Nephron (organoid): ENCODE results near the gene WSB2.

Experiments
- H3K27ac Mint-ChIP-seq, 3 experiments: 2 replicates each; pipeline ENCODE4 v1.8.0; 2020; ENCODE audit warnings: mixed read lengths in 3 of 3, mild to moderate bottlenecking in 2 of 3, moderate library complexity in 1 of 3
- H3K27me3 Mint-ChIP-seq: 2 replicates; pipeline ENCODE4 v1.8.0; 2021; ENCODE audit warnings: low read depth, mild to moderate bottlenecking, moderate library complexity, mixed read lengths
- H3K36me3 Mint-ChIP-seq: 2 replicates; pipeline ENCODE4 v1.8.0; 2020; ENCODE audit warnings: low read depth, mixed read lengths
- H3K4me1 Mint-ChIP-seq: 2 replicates; pipeline ENCODE4 v1.8.0; 2020; ENCODE audit warnings: mixed read lengths
- H3K4me3 Mint-ChIP-seq, 3 experiments: 2 replicates each; pipeline ENCODE4 v1.8.0; 2020; ENCODE audit warnings: mild to moderate bottlenecking in 3 of 3, mixed read lengths in 3 of 3, moderate library complexity in 2 of 3
- H3K9me3 Mint-ChIP-seq: 2 replicates; pipeline ENCODE4 v1.8.0; 2020; ENCODE audit warnings: mixed read lengths
- CTCF ChIP-seq, 3 experiments: fragments of 200-600 bp; sonication (generic); IDR thresholded peaks; one replicate each; pipeline ENCODE4 v1.5.0; 2021; ENCODE audit warnings: antibody characterized with exemption in 3 of 3; ENCODE audit not compliant: unreplicated experiment in 3 of 3

The WSB2 gene

DNA sequence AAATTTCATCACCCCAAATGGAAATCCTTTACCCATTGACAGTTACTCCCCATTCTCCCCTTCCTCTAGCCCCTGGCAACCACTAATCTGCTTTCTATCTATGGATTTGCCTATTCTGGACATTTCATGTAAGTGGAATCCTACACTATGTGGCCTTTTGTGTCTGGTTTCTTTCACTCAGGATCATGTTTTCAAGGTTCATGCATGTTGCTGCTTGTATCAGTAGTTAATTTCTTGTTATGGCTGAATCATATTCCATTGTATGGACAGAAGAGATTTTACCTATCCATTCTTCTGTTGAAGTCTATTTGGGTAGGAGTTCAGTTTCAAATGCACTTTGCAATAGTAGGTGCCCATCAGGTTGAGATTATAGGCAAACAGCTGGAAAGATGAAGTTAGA lies 43.1 kb downstream of the WSB2 start:
- H3K27me3 Mint-ChIP-seq, result no peaks in the 10 kb centered on the region
- no peak overlapping the region for H3K27ac Mint-ChIP-seq
- no peaks in the 10 kb centered on the region for H3K9me3 Mint-ChIP-seq
- H3K4me1 Mint-ChIP-seq, result peaks cover 12% of the 10 kb centered on the region
- peak overlapping the region; percentile 92 to 94 (median 93) for H3K4me3 Mint-ChIP-seq
- H3K36me3 Mint-ChIP-seq, result peaks cover 35% of the 10 kb centered on the region
- no peak for TF ChIP-seq CTCF (IDR thresholded peaks at IDR 0.05; ENCODE audit: unreplicated experiment in 3 of 3)

DNA sequence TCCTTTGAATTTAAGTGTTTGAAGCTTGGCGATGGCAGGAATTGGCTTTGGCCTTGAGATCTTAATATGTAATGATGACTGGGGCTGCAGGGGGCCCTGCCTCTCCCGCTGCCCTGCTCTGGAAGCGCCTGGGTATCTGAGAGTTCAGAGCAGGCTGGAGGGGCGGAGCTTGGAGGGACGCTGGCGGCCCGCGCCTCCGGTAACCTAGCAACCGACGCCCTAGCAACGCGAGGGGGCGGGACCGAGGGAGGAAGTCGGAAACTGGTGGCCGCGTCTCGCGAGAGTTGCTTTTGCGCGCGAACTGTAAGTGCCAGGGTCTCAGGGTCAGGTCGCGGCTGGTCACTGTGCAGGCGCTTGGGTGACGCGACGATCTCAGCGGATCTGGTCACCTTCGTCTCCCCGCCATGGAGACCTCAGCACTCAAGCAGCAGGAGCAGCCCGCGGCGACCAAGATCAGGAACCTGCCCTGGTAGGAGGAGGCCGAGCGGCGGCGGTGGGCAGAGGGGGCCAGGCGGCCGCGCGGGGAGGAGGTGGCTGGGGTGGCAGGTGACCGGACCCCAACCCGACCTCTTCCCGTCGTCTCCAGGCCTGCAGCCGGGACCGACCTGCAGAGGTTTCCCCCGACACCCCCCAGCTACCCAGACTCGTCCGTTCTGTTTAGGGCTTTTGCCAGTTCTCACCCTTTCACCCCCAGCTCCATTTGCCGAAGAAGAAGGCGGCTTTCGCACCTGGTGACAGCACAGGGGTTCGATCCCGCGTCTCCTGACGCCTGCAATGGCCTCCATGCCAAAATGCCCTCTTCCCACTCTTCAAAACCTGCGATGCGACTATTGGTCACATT lies 44.3 kb downstream of the WSB2 start, which contains the start of gene RFC5:
Gene RFC5, plus strand, starts transcription at position 280 of the 841 bp plus-strand sequence. Its CDS starts 125 bp downstream, at position 405.
- no peaks in the 10 kb centered on the region for H3K9me3 Mint-ChIP-seq
- TF ChIP-seq CTCF (IDR thresholded peaks at IDR 0.05; ENCODE audit: unreplicated experiment in 3 of 3), result no peak
- H3K36me3 Mint-ChIP-seq, result peaks cover 23% of the 10 kb centered on the region
- H3K4me1 Mint-ChIP-seq, result peaks cover 12% of the 10 kb centered on the region
- no peaks in the 10 kb centered on the region for H3K27me3 Mint-ChIP-seq
- peak within 1 kb of the TSS; percentile 74 to 83 (median 80) for H3K27ac Mint-ChIP-seq
- H3K4me3 Mint-ChIP-seq, result peak within 1 kb of the TSS; percentile 92 to 94 (median 93)

- Mint-ChIP-seq H3K9me3 (no peaks in the 10 kb centered on the region), H3K4me1 (peaks cover 12% of the 10 kb centered on the region), H3K27ac (peak overlapping the region in 2 of 3 experiments; percentile 54 to 72), H3K36me3 (peaks cover 16% of the 10 kb centered on the region), H3K4me3 (peak overlapping the region; percentile 92 to 94 (median 93)), H3K27me3 (no peaks in the 10 kb centered on the region)
- TF ChIP-seq CTCF (IDR thresholded peaks at IDR 0.05; ENCODE audit: unreplicated experiment in 3 of 3), result no peak
Measured at GRCh38 chr12:118015944-118016343, 45.0 kb downstream of the WSB2 start.

DNA sequence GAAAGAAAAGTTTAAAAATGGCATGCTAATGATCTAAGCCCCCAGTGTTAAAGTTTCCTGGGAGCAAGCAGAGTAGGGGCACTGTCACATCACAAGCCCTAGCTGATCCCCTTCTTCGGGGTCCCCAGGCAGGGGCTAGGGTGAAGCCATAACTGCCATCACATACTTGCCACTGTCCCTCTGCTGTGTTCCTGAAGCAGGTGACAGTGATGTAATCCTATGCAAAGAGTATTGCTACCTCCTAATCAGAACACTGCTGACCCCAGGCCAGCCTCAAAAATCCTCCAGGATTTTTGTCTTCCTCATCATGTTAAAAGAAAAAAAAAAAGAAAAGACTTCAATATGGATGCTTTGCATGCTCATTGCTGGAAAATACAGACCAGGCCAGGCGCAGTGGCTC lies 45.7 kb downstream of the WSB2 start:
- H3K27me3 Mint-ChIP-seq, result no peaks in the 10 kb centered on the region
- peak overlapping the region; percentile 40 to 94 (median 92) for H3K4me3 Mint-ChIP-seq
- peaks cover 11% of the 10 kb centered on the region for H3K36me3 Mint-ChIP-seq
- H3K27ac Mint-ChIP-seq, result no peak overlapping the region
- H3K4me1 Mint-ChIP-seq, result peaks cover 12% of the 10 kb centered on the region
- no peaks in the 10 kb centered on the region for H3K9me3 Mint-ChIP-seq
- TF ChIP-seq CTCF (IDR thresholded peaks at IDR 0.05; ENCODE audit: unreplicated experiment in 3 of 3), result no peak

GRCh38 chr12:118013283-118013682 lies 47.7 kb downstream of the WSB2 start:
- H3K36me3 Mint-ChIP-seq, result no peaks in the 10 kb centered on the region
- H3K27ac Mint-ChIP-seq, result no peak overlapping the region
- H3K4me3 Mint-ChIP-seq, result peak overlapping the region in 1 of 3 experiments; percentile 19
- no peaks in the 10 kb centered on the region for H3K9me3 Mint-ChIP-seq
- no peaks in the 10 kb centered on the region for H3K27me3 Mint-ChIP-seq
- H3K4me1 Mint-ChIP-seq, result peaks cover 12% of the 10 kb centered on the region
- no peak for TF ChIP-seq CTCF (IDR thresholded peaks at IDR 0.05; ENCODE audit: unreplicated experiment in 3 of 3)

DNA sequence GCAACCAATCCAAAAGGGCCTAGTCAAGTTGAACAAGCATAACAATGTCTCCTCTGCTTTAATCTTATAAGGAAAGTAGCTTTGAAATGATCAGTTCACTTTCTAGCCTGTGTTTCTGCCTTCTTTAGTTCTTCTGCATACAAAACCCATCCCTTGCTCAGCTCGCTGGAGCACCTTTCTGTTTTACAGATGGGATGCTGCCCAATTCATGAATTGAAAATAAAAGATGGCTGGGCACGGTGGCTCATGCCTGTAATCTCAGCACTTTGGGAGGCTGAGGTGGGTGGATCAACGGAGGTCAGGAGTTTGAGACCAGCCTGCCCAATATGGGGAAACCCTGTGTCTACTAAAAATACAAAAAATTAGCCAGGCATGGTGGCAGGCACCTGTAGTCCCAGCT lies 49.0 kb downstream of the WSB2 start:
- Mint-ChIP-seq H3K4me3 (no peak overlapping the region), H3K4me1 (peaks cover 7% of the 10 kb centered on the region), H3K36me3 (no peaks in the 10 kb centered on the region), H3K27me3 (no peaks in the 10 kb centered on the region), H3K9me3 (no peaks in the 10 kb centered on the region), H3K27ac (no peak overlapping the region)
- TF ChIP-seq CTCF (IDR thresholded peaks at IDR 0.05; ENCODE audit: unreplicated experiment in 3 of 3), result no peak
